COR-L47 (cell line): ENCODE results near the gene STARD10.
"Not testable (repeated sequence)": the region's sequence is repeated elsewhere in the genome, so short reads cannot be mapped to it uniquely, and the experiment has no call there.

Experiments used
- DNase-seq: peaks from one replicate; lab custom pipeline; 2025; lab: John Stamatoyannopoulos, UW

STARD10 gene

GRCh38 chr11:72807792-72808191, 13.9 kb upstream of the STARD10 start:
- no peak for DNase-seq

DNA sequence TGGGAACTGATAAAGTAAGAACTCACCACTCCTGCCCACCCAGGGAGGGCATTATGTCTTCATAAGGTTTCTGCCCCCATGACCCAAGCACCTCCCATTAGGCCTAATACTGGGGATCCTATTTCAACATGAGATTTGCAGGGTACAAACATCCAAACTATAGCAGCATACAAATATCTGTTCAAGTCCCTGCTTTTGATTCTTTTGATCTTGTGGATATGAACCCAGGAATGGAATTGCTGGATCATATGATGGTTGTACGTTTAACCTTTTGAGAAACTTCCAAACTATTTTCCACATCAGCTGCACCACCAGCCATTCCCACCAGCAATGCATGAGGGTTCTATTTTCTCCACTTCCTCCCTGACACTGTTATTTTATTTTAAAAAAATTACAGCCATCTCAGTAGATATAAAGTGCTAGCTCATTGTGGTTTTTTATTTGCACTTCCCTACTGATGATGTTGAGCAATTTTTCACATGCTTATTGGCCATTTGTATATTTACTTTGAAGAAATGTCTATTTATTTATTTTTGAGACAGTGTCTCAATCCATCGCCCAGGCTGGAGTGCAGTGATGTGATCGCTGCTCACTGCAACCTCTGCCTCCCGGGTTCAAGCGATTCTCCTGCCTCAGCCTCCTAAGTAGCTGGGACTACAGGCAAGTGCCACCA, 13.3 kb upstream of the STARD10 start:
- DNase-seq, result no peak

DNA sequence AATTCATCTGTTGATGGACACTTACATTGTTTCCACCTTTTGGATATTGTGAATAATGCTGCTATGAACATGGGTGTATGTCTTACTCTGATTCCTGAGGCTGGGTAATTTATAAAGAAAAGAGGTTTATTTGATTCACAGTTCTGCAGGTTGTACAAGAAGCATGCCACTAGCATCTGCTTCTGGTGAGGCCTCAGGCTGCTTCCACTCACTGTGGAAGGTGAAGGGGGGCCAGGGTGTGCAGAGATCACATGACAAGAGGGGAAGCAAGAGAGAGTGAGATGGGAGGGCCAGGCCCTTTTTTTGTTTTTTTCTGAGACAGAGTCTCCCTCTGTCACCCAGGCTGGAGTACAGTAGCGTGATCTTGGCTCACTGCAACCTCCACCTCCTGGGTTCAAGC, 12.5 kb upstream of the STARD10 start:
- DNase-seq, result not testable (repeated sequence)

DNA sequence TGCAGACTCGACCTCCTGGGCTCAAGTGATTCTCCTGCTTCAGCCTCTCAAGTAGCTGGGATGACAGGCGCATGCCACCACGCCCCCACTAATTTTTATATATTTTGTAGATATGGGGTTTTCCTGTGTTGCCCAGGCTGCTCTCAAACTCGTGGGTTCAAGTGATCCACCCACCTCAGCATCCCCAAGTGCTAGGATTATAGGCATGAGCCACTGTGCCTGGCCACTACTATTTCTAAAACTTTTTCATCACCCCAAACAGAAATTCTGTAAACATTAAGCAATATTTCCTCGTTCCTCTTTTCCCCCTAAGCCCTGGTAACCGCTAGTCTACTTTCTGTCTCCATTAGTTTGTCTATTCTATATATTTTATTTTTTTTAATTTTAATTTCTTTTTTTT, 11.4 kb upstream of the STARD10 start:
- no peak for DNase-seq

DNA sequence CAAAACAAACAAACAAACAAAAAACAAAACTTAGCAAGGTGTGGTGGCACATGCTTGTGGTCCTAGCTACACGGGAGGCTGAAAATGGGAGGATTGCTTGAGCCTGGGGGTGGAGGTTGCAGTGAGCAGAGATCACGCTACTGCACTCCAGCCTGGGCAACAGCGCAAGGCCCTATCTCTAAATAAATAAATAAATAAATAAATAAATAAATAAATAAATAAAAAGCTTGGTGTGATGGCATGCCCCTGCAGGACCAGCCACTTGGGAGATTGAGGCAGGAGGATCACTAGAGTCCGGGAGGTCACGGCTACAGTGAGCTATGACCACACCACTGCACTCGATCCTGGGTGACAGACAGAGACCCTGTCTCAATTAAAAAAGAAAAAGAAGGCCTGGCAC, 9.0 kb upstream of the STARD10 start:
- no peak for DNase-seq

DNA sequence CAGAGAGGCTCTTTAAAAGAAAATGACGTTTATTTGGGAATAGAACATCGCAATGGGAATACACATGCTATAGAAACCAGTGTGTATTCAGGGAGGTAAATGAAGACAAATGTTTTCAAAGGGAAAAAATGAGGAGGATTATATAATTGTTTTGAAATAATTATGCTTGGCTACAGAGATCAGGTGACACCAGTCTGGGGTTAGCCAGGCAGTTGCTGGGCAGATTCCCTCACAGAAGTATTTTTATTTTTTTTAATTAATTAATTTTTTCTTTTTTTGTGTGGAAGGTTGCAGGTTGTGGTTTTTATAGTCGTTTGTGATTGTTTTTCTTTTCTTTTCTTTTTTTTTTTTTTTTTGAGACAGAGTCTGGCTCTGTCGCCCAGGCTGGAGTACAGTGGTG, 5.6 kb upstream of the STARD10 start:
- DNase-seq, result no peak

GRCh38 chr11:72798361-72798760, 4.5 kb upstream of the STARD10 start:
- no peak for DNase-seq

DNA sequence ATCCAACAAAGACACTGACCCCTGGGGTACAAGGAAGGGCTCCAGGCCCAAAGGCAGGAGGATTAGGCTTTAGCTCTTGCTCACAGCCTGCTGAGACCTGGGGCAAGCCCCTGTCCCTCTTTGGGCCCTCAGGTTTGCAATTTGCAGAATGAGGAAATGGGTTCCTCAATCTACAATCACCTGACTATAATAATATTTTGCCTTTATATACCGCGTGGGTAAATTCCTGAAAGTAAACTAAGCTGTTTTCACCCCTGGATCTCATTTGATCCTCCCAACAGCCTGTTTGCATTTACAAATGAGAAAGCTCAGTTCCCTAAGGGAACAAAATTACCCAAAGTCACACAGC, 797 bp downstream of the STARD10 start:
- no peak for DNase-seq

DNA sequence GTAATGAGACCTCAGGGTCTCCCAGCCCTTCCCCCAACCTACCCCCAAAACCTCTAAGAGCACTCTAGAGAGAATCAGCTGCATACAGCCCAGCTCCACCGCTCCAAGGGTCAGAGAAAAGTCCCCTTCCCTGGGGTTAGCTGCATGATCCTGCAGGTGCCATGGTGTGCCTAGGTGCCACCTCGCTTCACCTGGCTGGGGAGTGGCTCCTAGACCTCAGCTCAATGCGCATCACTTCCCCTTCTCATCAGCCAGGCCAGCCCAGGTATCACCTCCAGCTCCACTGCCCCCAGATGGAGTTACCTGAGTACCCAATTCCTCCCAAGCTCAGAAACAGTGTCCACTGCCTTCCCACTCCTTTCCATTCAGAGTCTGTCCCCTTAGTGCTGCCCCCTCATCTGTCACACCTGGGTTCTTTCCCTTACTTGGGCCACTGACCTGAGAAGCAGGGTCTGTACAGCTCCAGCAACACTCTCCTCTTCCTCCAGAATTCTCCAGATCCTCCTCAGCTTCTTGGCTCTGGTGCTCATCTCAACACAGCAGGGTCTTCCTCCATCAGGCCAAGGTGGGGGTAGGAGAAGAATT, 1.3 kb downstream of the STARD10 start:
- DNase-seq, result no peak

- DNase-seq, result not testable (repeated sequence)
Observed at GRCh38 chr11:72791228-72791627, 2.6 kb downstream of the STARD10 start.

DNA sequence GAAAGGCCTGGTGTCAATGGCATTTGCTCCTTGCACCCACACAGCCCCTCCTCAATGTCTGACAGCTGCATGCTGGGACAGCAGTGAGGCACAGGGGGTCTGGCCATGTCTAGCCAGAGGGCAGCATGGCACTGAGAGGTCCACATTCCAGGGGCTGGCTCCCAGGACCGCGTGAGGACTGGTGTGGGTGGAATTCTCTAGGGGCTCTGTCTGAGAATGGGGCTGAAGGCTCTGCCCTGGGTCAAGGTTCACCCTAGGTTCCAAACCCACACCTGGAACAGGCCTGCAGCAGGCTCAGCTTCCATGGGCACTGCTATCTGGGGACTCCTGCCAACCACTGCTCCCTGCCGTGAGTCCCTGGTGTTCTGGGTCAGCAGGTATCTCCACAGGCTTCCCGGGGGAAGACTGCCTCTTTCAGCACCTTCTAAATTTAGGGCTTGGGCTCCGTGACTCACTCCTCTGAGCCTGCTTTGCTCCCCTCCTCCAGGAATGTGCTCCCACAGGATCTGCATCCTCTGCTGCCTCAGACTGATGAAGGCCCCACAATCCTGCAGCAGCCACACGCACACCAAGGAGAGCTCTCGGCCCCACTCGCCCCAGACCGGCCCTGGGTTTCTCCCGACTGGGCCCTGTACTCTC, 4.2 kb downstream of the STARD10 start:
- no peak for DNase-seq

GRCh38 chr11:72788241-72788640, 5.6 kb downstream of the STARD10 start:
- DNase-seq, result no peak

DNA sequence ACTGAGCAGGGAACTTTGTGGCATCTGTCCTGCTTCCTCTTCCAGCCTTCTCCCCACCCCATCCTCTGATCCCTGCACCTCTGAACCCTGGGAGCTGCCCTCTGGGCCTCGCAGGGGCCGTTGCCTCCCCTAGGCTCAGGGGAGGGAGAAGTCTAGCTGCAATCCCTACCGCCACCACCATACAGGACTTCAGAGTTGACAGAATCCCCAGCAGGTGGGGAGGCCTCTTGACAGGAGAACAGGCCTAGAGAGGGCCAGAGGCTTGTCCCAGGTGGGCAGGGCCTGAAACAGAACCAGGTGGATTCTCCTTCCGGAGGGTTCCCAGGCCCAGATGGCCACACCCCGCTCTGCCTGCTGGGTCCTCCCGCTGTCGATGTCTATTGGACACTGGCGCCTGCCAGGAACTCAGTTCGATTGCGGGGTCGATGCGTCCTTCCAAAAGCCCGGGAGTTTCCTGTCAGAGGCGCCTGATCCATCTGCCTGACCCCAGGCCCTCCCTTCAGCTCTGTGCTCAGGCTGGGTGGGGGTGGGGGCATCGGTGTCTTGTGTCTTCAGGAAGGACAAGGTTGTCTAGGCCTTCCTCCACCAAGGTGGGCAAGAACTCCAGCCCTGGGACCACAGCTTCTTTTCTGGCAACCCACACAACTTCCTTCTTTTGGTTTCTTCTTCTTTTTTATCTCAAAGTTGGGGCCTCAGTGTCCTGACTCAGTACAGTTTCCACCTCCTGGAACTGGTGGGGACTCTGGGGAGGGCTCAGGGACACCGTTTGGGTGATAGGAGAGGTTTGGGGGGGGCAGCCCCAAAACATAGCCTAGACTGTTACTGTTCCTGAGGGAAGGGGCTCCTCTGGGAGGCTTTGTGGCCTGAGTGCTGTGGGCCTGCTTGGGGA, 6.4 kb downstream of the STARD10 start:
- no peak for DNase-seq

GRCh38 chr11:72786305-72787215, 7.3 kb downstream of the STARD10 start:
- peak; percentile 85 for DNase-seq

GRCh38 chr11:72784662-72785061, 9.2 kb downstream of the STARD10 start:
- DNase-seq, result no peak

DNA sequence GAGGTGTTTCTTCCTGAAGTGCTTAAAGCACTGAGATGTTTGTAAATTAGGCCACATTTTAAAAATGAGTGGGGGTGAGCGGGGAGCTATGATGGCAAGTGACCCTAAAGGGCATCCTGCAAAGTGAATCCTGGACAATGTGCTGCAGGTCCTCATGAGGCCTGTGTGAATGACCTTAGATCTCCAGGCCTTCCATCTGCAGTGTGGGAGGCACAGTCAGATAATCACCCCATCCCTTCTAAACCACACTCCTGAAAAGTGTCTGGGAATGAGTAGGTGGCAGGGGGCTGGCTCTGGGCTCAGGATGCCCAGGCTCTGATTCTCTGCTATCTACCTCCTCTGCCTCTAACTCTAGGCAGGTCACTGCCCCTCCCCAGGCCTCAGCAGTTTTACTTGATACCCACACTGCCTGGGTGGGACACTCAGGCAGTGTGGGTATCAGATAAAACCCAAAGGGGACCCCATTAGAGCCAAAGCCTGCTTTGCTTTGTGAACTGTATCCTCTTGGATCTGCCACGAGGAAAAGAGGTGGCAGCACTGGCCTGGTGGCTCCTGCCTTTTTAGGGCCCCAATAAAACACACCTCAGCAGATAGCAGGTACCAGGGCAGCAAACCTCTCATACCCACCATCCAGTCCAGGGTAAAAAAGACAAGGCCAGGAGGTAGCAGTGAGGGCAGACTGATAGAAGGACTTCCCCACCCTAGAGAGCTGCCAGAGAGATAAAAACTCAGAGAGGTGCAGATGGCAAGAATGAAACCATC, 10.5 kb downstream of the STARD10 start:
- no peak for DNase-seq

- peak; percentile 38 for DNase-seq
Observed at GRCh38 chr11:72782081-72782920, 11.5 kb downstream of the STARD10 start.

GRCh38 chr11:72781313-72782080, 12.3 kb downstream of the STARD10 start:
- no peak for DNase-seq

- peak; percentile 28 for DNase-seq
Observed at GRCh38 chr11:72781063-72781312, 12.9 kb downstream of the STARD10 start.
